Keratinocyte (primary cell): ENCODE data around the gene RBM34.

Experiments used
- CTCF ChIP-seq, 3 experiments: IDR thresholded peaks in 1 of 3; conservative IDR thresholded peaks in 1 of 3; optimal IDR thresholded peaks in 1 of 3; 2 replicates in 2 of 3; 3 replicates in 1 of 3; pipeline versions ENCODE3 to v1.5.1; 2011; ENCODE audit warnings: low read length in 3 of 3, mild to moderate bottlenecking in 3 of 3, moderate library complexity in 2 of 3, control low read depth in 1 of 3, inconsistent platforms in 1 of 3; ENCODE audit not compliant: insufficient read depth in 2 of 3; ENCODE audit errors: extremely low read depth in 1 of 3
- EZH2 ChIP-seq: IDR thresholded peaks from one replicate; pipeline ENCODE4 v1.6.1; 2012; ENCODE audit warnings: inconsistent platforms, mild to moderate bottlenecking, low read length, moderate library complexity

- TF ChIP-seq CTCF (optimal IDR thresholded peaks at IDR 0.05 in 1 of 3, IDR thresholded peaks at IDR 0.05 in 1 of 3, conservative IDR thresholded peaks at IDR 0.05 in 1 of 3; ENCODE audit: extremely low read depth in 1 of 3, insufficient read depth in 2 of 3, low read length in 3 of 3) (no peak), EZH2 (no peak)
These were observed 49.9 kb downstream of the RBM34 start for GRCh38 chr1:235111107-235111506.
